ENCODE measurements around the gene FGFBP1. TPM values are rescaled to one million over a fixed set of nuclear protein-coding genes. Genes with fewer than 3 reads are reported as not detected.
"Not testable (repeated sequence)": the region's sequence is repeated elsewhere in the genome, so short reads cannot be mapped to it uniquely, and the experiment has no call there.

FGFBP1 gene
- total RNA-seq, 1 donor from 2014 or later = not detected

DNA sequence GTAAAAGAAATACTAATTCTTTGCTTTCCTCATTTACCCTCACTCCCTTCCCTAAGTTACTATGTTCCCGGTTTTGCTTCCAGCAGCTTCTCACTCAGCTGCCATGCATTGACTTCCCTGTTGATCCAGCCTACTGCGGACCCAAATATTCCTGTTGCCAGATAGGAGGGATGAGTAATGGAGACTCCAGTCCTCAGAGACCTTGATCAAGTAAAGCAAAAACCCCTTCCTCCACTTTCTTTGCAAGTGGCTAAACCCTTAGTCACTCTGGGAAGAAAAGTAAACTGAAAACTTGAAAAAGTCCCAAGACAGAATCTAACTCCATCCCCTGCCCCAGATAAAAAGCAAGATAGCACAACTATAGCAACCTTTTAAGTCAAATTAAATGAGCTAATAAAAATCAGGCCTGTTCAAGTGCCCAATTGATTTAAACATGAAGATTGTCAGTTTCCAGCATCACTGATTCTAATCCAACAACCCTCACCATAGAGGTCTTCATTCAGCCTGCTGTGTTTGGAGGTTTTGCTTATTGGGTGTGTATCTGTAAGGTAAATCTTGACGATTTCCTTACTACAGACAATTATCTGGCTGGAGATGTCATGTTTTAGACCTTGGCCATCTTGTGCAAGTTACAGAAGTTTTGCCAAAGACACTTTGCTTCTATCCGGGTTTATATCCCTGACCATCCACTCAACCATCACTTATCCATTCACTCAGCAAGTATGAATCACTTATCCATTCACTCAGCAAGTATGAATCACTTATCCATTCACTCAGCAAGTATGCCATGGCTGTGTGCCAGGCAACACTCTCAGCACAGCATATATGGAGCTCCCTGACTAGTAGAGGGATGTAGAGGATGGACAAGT, 17.6 kb downstream of the FGFBP1 start:
- peak overlapping the region; percentile 72 for H3K27ac Mint-ChIP-seq (ENCODE audit: unreplicated experiment)
- no peak overlapping the region for H3K4me3 Mint-ChIP-seq (ENCODE audit: unreplicated experiment)
- TF ChIP-seq, protein P1, sequence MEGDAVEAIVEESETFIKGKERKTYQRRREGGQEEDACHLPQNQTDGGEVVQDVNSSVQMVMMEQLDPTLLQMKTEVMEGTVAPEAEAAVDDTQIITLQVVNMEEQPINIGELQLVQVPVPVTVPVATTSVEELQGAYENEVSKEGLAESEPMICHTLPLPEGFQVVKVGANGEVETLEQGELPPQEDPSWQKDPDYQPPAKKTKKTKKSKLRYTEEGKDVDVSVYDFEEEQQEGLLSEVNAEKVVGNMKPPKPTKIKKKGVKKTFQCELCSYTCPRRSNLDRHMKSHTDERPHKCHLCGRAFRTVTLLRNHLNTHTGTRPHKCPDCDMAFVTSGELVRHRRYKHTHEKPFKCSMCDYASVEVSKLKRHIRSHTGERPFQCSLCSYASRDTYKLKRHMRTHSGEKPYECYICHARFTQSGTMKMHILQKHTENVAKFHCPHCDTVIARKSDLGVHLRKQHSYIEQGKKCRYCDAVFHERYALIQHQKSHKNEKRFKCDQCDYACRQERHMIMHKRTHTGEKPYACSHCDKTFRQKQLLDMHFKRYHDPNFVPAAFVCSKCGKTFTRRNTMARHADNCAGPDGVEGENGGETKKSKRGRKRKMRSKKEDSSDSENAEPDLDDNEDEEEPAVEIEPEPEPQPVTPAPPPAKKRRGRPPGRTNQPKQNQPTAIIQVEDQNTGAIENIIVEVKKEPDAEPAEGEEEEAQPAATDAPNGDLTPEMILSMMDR (IDR thresholded peaks at IDR 0.05) = no peak
- no peaks in the 10 kb centered on the region for H3K36me3 Mint-ChIP-seq (ENCODE audit: unreplicated experiment)
- DNase-seq (ENCODE audit: extremely low spot score, unreplicated experiment) = peak; percentile 87
- H3K4me1 Mint-ChIP-seq (ENCODE audit: unreplicated experiment) = peaks cover 22% of the 10 kb centered on the region
- peaks cover 2% of the 10 kb centered on the region for H3K9me3 Mint-ChIP-seq (ENCODE audit: unreplicated experiment)
- no peaks in the 10 kb centered on the region for H3K27me3 Mint-ChIP-seq (ENCODE audit: unreplicated experiment)

DNA sequence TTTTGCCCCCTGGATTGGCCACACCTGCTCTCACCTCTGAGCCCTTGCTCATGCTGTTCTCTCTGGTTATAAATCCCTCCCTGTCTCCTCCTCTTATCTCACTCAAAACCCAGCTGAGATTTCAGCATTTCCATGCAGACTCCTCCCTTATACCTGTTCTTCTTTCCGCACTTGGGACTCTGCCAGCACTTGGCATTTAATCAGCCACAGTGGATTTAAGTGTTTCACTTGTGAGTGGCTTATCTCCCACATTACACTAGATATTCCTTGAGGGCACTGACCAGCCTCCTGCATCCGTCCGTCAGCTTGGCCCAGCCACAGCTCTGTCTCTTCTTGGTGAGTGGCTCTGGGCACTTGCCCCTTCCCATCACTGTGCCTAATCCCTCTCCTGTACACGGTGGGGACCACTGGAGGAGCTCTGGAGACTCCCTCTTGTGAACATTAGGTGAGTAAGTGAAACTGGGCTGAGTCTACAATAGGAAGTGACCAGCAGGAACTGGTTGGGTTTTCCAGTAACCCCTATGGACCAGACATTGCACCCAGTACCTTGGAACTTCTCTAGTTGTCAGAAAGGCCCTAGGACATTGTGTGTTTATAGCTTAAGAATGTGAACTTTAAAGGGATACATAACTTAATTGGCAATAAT, 19.9 kb downstream of the FGFBP1 start:
- no peak overlapping the region for H3K27ac Mint-ChIP-seq (ENCODE audit: unreplicated experiment)
- H3K9me3 Mint-ChIP-seq (ENCODE audit: unreplicated experiment) = peaks cover 5% of the 10 kb centered on the region
- TF ChIP-seq, protein P1 (IDR thresholded peaks at IDR 0.05) = no peak
- no peak for DNase-seq (ENCODE audit: extremely low spot score, unreplicated experiment)
- H3K36me3 Mint-ChIP-seq (ENCODE audit: unreplicated experiment) = no peaks in the 10 kb centered on the region
- no peaks in the 10 kb centered on the region for H3K27me3 Mint-ChIP-seq (ENCODE audit: unreplicated experiment)
- peaks cover 23% of the 10 kb centered on the region for H3K4me1 Mint-ChIP-seq (ENCODE audit: unreplicated experiment)
- no peak overlapping the region for H3K4me3 Mint-ChIP-seq (ENCODE audit: unreplicated experiment)

DNA sequence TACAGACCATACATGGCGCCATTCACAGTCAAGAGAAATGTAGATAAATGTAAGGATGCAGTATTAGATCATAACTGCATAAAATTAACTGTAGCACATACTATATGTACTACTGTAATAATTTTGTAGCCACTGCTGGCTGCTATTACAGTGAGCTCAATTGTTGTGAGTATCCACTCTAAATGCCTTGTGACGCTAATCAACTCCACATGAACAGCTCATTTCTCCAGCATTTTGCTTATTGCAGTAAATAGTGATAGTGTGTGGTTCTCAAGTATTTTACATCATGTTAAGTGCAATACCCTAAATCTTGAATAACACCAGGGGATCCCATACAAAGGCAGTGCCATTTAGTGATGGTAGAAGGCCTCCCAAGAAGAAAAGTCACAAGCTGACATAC, 21.2 kb downstream of the FGFBP1 start:
- peaks cover 30% of the 10 kb centered on the region for H3K4me1 Mint-ChIP-seq (ENCODE audit: unreplicated experiment)
- H3K36me3 Mint-ChIP-seq (ENCODE audit: unreplicated experiment) = no peaks in the 10 kb centered on the region
- H3K4me3 Mint-ChIP-seq (ENCODE audit: unreplicated experiment) = no peak overlapping the region
- TF ChIP-seq, protein P1 (IDR thresholded peaks at IDR 0.05) = no peak
- peaks cover 5% of the 10 kb centered on the region for H3K9me3 Mint-ChIP-seq (ENCODE audit: unreplicated experiment)
- H3K27ac Mint-ChIP-seq (ENCODE audit: unreplicated experiment) = no peak overlapping the region
- no peak for DNase-seq (ENCODE audit: extremely low spot score, unreplicated experiment)
- no peaks in the 10 kb centered on the region for H3K27me3 Mint-ChIP-seq (ENCODE audit: unreplicated experiment)

DNA sequence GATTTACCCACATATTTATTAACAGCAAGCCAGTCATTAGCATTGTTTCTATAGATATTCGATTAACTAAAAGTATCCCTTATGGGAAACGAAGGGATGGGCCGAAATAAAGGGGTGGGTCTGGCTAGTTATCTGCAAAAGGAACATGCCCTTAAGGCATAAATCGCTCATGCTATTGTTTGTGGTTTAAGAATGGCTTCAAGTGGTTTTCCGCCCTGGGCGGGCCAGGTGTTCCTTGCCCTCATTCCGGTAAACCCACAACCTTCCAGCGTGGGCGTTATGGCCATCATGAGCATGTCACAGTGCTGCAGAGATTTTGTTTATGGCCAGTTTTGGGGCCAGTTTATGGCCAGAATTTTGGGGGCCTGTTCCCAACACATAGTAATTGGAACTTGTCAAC, 22.2 kb downstream of the FGFBP1 start:
- not testable (repeated sequence) for H3K4me3 Mint-ChIP-seq (ENCODE audit: unreplicated experiment); H3K9me3 Mint-ChIP-seq (ENCODE audit: unreplicated experiment); H3K36me3 Mint-ChIP-seq (ENCODE audit: unreplicated experiment); DNase-seq (ENCODE audit: extremely low spot score, unreplicated experiment); H3K27ac Mint-ChIP-seq (ENCODE audit: unreplicated experiment); H3K27me3 Mint-ChIP-seq (ENCODE audit: unreplicated experiment)
- peaks cover 27% of the 10 kb centered on the region for H3K4me1 Mint-ChIP-seq (ENCODE audit: unreplicated experiment)

DNA sequence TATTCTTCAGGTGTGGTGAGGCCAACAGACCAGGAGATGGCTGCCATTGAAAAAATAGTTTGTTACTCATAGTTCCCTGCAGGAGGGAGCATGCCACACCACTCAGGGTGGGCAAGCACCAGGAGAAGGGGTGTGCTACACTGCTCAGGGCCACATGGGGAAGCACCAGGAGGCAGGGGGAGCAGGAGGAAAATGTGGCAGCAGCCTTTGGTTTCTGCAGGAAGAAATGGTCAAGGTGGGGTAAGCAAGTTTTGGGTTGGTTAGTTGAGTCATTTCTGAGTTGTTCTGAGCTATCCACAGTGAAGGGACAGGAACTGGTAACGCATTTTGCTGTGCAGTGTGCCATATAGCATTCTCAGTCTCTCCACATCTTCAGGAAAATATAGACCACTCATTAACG, 23.8 kb downstream of the FGFBP1 start:
- Mint-ChIP-seq H3K36me3 (ENCODE audit: unreplicated experiment) (no peaks in the 10 kb centered on the region), H3K9me3 (ENCODE audit: unreplicated experiment) (peaks cover 5% of the 10 kb centered on the region), H3K27me3 (ENCODE audit: unreplicated experiment) (no peaks in the 10 kb centered on the region), H3K4me3 (ENCODE audit: unreplicated experiment) (no peak overlapping the region), H3K27ac (ENCODE audit: unreplicated experiment) (no peak overlapping the region), H3K4me1 (ENCODE audit: unreplicated experiment) (peaks cover 15% of the 10 kb centered on the region)
- DNase-seq (ENCODE audit: extremely low spot score, unreplicated experiment) = no peak
- TF ChIP-seq, protein P1 (IDR thresholded peaks at IDR 0.05) = no peak

Measured in osteocyte (in vitro differentiated cells).